Stimulated activated naive CD8-positive, alpha-beta T cell treated with anti-CD3 and anti-CD28 coated beads, Interleukin-15, Interleukin-2, amounts not matched to agents 100 ng/mL and 50 ng/mL, for 24 hours (primary cell): ENCODE data around the gene RPRD1B.
A peak's percentile ranks its signal among the peaks of the same experiment; 100 is the strongest.

Source experiments
- H3K27ac Mint-ChIP-seq: one replicate; pipeline ENCODE4 v1.8.0; 2021; ENCODE audit warnings: mild to moderate bottlenecking, mixed read lengths
- H3K27me3 Mint-ChIP-seq: one replicate; pipeline ENCODE4 v1.8.0; 2021; ENCODE audit warnings: mixed read lengths
- H3K36me3 Mint-ChIP-seq: one replicate; pipeline ENCODE4 v1.8.0; 2021; ENCODE audit warnings: low read depth, mixed read lengths
- H3K4me1 Mint-ChIP-seq: one replicate; pipeline ENCODE4 v1.8.0; 2021; ENCODE audit warnings: low read depth, mixed read lengths
- H3K4me3 Mint-ChIP-seq: one replicate; pipeline ENCODE4 v1.8.0; 2021; ENCODE audit warnings: mild to moderate bottlenecking, mixed read lengths
- H3K9me3 Mint-ChIP-seq: one replicate; pipeline ENCODE4 v1.8.0; 2021; ENCODE audit warnings: mixed read lengths

RPRD1B gene

DNA sequence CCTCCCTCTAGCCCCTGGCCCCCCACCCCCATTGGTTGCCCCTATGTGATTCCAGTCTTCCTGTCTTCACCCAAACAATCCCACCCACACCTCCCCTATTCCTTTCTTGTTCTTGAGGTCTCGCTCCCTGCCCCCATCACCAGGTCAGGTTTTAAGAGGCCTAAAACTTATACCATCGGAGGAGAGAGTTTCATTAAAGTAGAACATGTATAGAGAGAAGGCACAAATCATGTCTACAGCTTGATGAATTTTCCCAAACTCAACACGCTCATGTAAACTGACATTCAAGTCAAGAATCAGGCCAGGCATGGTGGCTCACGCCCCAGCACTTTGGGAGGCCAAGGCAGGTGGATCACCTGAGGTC is 87.1 kb downstream of the RPRD1B start:
- Mint-ChIP-seq H3K27ac (no peak overlapping the region), H3K27me3 (no peaks in the 10 kb centered on the region), H3K4me1 (no peaks in the 10 kb centered on the region), H3K36me3 (no peaks in the 10 kb centered on the region), H3K9me3 (no peaks in the 10 kb centered on the region), H3K4me3 (no peak overlapping the region)

DNA sequence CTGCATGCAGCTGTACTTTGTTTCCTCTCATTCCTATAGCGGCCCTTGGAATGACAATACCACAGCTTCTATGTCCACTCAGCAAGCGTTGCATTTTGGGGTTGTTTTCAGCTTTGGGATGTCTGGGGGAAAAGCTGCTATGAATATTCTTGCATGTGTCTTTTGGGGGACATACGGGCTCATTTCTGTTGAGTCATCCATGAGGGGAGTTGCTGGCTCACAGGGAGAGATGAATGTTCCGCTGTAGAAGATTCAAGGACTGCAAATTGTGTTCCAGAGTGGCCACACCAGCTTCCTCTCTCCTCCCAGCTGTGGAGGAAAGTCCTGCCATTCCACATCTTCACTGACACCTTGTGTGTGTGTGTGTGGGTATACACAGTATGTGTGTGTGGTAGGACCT is 88.2 kb downstream of the RPRD1B start:
- no peaks in the 10 kb centered on the region for H3K36me3 Mint-ChIP-seq
- no peak overlapping the region for H3K27ac Mint-ChIP-seq
- H3K4me3 Mint-ChIP-seq, result no peak overlapping the region
- H3K4me1 Mint-ChIP-seq, result no peaks in the 10 kb centered on the region
- H3K27me3 Mint-ChIP-seq, result no peaks in the 10 kb centered on the region
- no peaks in the 10 kb centered on the region for H3K9me3 Mint-ChIP-seq

DNA sequence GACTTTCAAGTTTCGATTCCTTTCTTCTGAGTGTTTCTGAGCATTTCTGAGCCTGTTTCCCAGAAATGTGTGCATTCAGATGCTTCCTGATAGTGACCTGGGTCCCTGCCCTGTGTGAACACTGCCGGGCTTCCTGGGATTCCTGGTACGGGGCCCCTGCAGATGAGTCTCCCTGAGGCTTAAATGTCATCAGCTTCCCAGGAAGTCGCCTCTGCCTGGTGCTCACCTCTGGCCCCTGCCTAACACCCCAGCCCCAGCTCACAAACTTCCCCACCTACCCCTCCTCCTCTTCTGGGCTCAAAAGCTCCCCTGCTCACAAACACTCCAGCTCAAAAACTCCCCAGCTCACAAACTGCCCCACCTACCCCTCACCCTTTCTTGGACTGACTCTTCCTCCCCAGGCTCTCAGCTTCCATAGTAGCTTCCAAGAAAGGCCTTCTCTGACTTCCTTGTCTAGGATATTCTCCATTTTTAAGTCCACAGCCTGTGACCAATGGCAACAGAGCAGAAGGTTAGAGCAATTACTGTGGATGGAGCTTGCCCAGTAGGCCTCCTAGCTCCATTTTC is 89.6 kb downstream of the RPRD1B start:
- H3K27me3 Mint-ChIP-seq, result no peaks in the 10 kb centered on the region
- peak overlapping the region; percentile 70 for H3K27ac Mint-ChIP-seq
- no peak overlapping the region for H3K4me3 Mint-ChIP-seq
- no peaks in the 10 kb centered on the region for H3K9me3 Mint-ChIP-seq
- no peaks in the 10 kb centered on the region for H3K4me1 Mint-ChIP-seq
- no peaks in the 10 kb centered on the region for H3K36me3 Mint-ChIP-seq

DNA sequence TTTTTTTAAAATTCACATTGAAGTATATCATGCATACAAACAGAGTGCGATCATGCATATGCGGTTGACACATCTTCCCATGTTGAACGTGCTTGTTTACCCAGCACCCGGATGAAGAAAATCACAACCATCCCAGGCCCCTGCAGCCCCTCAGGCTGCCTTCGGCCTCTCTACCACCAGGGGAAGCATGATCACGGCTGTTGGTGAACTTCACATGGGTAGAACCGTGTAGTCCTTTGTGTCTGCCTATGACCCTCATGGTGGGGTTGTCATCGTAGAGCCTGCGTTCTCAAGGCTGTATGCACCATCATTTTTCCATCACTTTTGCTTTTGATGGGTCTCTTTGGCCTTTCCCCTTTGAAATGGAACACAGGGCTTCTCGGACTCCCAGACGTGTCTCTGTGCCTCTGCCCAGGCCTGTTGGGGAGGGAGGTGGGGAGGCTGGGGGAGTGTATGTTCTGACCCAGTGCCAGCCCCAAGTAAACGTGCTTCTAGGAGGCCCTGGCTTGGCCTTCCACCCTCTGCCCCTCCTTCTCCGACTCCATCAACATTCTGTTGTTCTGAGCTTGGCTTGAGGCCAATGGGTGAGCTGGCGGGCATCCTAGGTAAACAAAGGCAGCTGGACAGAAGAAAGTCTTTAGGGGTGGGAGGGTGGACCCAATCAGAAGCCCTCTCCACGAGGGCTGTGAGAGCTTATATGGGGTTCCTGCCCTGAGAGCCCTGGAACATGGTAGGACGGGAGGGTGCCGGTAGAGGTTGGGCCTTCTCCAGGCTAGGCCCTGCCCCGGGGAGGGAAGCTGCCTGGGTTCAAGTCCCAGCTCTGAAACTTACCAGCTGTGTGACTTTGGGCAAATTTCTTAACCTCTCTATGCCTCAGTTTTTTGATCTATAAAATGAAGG is 91.9 kb downstream of the RPRD1B start:
- H3K36me3 Mint-ChIP-seq, result no peaks in the 10 kb centered on the region
- H3K27me3 Mint-ChIP-seq, result no peaks in the 10 kb centered on the region
- H3K27ac Mint-ChIP-seq, result no peak overlapping the region
- H3K9me3 Mint-ChIP-seq, result no peaks in the 10 kb centered on the region
- no peaks in the 10 kb centered on the region for H3K4me1 Mint-ChIP-seq
- no peak overlapping the region for H3K4me3 Mint-ChIP-seq

DNA sequence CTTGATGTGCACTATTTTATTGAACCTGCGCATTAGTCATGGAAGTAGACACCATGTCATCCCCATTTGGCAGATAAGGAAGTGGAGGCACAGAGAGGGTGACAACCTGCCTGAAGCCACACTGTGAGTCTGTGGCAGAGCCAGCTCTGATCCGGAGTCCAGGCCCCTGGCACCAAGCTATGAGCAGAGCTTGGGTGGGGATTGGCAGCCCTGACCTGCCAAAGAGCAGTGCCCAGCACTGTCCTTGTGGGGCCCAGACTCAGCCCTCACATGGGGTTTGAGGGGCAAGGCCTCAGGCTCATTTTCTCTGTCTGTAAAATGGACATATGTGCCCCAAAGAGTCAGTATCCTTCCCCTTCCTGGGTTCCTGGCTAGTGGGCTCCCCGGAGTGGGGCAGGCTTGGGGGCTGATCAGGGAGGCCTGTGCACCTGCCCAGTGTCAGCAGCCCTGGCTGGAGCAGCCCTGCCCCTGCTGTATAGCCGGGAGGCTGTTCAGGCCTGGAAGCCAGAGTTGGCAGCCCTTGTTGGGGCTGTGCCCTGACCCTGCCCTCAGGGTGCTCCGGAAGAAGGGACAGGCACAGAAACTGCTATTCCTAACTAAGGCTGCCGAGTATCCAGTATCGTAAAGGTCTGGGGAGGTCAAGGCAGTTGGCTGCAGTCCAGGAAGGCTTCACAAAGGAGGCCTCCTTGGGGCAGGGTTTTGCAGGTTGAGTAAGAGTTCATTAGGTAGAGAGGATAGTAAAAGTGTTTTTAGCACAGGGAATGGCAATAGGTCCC is 92.8 kb downstream of the RPRD1B start:
- Mint-ChIP-seq H3K4me1 (no peaks in the 10 kb centered on the region), H3K9me3 (no peaks in the 10 kb centered on the region), H3K36me3 (no peaks in the 10 kb centered on the region), H3K27me3 (no peaks in the 10 kb centered on the region), H3K27ac (no peak overlapping the region), H3K4me3 (no peak overlapping the region)

DNA sequence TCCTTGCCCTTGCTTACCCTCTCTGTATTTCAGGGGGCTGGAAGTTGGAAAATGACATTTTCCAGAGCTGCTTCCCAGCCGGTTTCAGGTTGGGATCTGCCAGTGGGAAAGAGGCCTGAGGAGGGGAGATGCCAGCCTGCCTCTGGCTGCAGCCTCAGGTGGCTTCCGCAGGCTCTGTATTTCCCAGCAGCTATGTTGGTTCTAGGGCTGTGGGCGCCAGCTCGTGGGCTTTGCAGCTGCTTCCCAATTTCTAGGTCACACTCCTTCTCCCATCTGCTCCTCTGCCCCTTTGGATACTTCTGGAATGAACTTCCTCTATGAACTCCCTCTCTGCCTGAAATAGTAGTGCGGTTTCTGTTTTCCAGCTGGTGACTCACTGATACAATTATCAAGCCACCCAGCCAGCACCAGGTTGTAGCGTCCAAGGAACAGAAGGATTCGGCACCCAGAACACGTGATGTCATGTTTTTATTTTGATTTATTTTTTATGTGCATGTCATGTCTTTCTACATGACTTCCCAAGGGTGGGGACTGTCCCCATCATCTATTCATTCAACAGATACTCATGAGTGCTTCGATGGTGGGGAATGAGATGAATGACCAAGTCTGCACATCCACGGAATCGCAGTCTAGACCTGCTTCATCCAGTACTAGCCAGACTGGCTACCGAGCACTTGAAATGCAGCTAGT is 93.5 kb downstream of the RPRD1B start:
- Mint-ChIP-seq H3K27me3 (no peaks in the 10 kb centered on the region), H3K9me3 (no peaks in the 10 kb centered on the region), H3K36me3 (no peaks in the 10 kb centered on the region), H3K27ac (no peak overlapping the region), H3K4me1 (no peaks in the 10 kb centered on the region), H3K4me3 (no peak overlapping the region)

DNA sequence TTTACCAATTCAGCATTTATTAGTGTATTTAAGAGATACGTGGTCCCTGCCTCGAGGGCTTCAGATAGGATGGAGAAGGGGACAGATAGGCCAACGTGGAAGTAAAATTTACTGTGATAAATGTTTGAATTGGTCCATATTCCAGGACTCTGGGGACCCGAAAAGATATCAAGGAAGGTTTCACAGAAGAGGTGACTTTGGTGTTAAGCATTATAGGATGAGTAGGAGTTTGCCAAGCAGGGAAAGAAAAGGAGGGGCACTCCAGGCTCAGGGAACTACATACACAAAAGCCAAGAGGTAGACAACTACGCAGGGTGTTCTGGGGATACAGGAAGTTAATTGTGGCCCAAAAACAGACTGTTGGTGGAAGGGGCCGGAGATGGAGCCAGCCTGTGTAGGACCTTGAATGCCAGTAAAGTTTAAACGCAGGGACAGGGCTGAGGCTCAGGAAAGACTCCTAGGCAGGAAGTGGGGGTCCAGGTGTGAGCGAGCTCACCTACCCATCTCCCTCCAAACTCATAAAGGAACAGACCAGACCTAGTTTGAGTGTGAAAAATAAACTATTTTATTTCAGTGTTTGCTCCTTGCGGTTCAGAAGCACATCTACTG is 94.5 kb downstream of the RPRD1B start:
- Mint-ChIP-seq H3K4me3 (no peak overlapping the region), H3K27ac (no peak overlapping the region), H3K27me3 (no peaks in the 10 kb centered on the region), H3K9me3 (no peaks in the 10 kb centered on the region), H3K36me3 (no peaks in the 10 kb centered on the region), H3K4me1 (no peaks in the 10 kb centered on the region)

DNA sequence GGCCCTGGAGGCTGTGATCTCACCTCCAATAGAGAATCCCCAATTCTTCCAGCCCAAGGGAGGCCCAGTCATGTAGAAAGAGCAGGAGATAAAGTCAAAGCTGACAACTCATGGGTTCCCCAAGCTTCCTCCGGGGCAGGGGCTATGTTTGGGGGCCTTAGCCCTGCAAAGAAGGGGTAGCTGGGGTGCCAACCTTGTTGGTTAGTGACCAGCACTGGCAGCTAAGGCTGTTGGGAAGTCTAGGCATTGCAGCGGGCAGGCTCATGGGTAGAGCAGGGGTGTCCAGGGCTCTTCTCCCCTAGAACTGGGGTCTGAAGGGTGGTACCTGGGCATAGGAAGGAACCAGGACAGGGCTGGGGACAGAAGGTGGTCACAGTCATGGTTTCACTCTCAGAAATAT is 95.1 kb downstream of the RPRD1B start:
- H3K27me3 Mint-ChIP-seq, result no peaks in the 10 kb centered on the region
- H3K9me3 Mint-ChIP-seq, result no peaks in the 10 kb centered on the region
- no peaks in the 10 kb centered on the region for H3K36me3 Mint-ChIP-seq
- H3K4me1 Mint-ChIP-seq, result no peaks in the 10 kb centered on the region
- no peak overlapping the region for H3K4me3 Mint-ChIP-seq
- H3K27ac Mint-ChIP-seq, result no peak overlapping the region

DNA sequence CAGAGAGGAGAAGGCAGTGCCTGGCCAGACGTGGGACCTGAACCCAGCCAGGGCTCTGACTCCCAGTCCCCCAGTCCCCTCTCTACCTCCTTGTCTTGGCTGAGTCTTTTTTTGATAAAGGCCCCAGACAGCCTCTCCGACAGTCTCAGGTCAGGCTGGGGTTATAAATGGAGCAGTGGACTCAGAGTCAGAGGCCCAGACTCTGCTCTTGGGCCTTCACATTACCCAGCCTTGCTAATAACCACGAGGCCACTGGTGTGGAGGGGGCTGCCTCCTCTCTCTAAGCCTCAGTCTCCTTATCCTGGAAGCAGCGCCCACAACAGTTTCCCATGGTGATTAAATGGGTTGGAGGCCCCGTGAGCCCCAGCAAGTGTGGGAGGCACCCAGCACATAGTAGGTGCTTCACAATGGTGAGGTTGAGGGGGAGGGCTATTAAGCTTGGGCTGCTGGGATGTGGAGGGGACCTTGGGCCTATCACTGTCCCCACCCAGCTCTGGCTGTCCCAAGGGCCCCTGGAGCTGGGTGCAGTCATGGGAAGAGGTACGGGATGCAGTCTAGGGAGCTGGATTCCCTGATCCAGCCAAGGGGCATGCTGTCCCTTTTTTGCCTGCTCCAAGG is 95.8 kb downstream of the RPRD1B start:
- no peak overlapping the region for H3K4me3 Mint-ChIP-seq
- H3K27me3 Mint-ChIP-seq, result no peaks in the 10 kb centered on the region
- no peak overlapping the region for H3K27ac Mint-ChIP-seq
- H3K9me3 Mint-ChIP-seq, result no peaks in the 10 kb centered on the region
- H3K36me3 Mint-ChIP-seq, result no peaks in the 10 kb centered on the region
- H3K4me1 Mint-ChIP-seq, result peaks cover under 1% of the 10 kb centered on the region

DNA sequence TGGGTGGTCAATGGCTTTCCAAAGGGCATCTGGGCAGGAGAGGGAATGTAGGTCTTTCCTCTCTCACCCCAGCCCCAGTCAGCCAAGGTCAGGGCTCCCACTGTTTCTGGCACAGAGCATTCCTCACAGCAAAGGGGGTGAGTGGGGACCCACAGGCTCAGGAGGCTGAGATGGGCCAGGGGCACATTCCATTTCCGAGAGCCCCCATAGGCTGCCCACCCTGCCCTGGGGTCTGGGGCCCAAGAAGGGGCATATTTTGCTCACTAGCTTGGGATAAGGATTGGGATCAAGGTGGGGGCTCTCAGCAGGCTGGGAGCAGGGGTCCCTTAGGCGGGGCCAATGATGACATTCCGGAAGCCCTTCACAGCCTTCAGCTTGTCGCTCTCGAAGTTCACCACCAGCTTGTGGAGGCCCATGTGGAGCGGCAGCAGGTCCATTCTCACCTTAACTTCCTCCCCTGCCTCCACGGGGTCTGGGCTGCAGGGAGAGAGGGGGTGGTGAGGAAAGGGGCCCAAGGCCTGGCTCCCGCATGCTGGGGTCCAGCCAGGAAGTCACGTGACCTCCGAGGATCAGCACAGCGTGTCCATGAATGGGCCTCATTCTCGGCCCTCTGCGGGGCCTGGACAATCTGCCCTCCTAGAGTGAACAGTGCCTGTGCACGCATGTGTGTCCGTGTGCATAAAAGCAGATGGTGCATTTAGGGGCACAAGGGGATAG is 96.5 kb downstream of the RPRD1B start:
- peaks cover 5% of the 10 kb centered on the region for H3K4me1 Mint-ChIP-seq
- H3K9me3 Mint-ChIP-seq, result no peaks in the 10 kb centered on the region
- H3K27ac Mint-ChIP-seq, result no peak overlapping the region
- no peak overlapping the region for H3K4me3 Mint-ChIP-seq
- H3K27me3 Mint-ChIP-seq, result no peaks in the 10 kb centered on the region
- no peaks in the 10 kb centered on the region for H3K36me3 Mint-ChIP-seq

DNA sequence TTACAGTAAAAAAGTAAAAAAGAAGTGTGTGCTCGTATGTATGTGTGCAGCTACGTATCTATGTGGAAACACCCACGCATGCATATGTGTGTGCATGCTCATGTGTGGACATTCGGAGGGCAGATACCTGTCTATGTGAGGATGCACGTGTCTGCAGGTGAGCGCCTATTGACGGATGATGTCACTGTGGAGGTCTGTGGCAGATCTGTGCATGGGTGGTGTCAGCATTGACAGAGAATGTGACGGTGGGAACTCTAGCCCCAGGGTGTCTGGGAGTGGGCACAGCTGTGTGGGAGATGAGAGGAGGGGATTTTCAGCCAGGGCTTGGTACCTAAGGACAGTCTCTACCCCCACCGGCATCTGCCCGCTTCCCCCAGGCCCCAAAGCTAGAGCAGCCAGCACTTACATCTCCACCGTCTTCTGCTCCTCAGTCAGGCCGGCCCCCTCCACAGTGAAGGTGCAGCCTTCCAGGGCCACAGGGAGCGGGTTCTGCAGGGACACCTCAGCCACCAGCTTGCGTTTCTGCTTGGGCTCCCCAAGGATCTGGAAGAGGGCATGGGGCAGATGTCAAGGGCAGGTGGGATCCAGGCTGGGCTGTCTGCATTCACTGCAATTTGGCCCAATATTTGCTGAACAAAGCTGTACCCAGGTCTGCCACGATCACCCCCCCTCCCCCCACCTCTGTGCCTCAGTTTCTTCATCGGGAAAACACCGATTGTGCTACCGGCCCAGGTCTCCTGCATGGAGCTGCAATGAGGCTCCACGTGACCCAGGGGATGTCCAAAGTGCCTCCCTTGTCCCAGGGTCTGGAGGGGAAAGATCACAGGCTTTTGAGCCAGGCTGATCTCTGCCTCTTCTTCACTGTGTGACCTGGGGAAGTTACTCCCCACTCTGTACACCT is 97.4 kb downstream of the RPRD1B start:
- Mint-ChIP-seq H3K27me3 (no peaks in the 10 kb centered on the region), H3K4me1 (peaks cover 5% of the 10 kb centered on the region), H3K27ac (no peak overlapping the region), H3K4me3 (no peak overlapping the region), H3K36me3 (no peaks in the 10 kb centered on the region), H3K9me3 (no peaks in the 10 kb centered on the region)

DNA sequence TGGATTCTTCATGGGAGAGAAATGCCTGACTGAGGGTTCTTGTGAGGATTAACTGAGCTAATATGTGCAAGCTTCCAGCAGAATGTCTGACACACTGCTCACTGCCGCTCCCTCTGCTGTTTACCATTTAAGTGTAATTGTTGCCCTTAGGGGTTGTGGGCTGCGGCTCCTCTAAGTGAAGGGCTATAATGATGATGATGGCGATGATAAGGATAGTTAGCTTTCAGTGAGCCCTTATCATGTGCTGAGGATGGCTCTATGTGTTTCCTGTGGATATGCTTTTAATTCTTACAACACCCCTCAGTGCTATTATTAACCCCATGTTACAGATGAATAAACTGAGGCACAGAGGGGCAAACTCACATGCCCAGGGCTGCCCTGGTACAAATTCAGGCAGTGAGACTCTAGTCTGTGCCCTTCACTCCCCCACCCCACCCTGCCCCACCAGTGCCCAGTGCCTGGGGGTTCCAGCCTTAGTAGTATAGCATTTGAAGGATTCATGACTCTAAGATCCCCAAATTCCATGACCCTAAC is 98.1 kb downstream of the RPRD1B start:
- Mint-ChIP-seq H3K36me3 (no peaks in the 10 kb centered on the region), H3K9me3 (no peaks in the 10 kb centered on the region), H3K4me3 (no peak overlapping the region), H3K4me1 (peaks cover 5% of the 10 kb centered on the region), H3K27ac (no peak overlapping the region), H3K27me3 (no peaks in the 10 kb centered on the region)
